HCEC 1CT (cell line): ENCODE results near the gene SMIM17.
A peak's percentile ranks its signal among the peaks of the same experiment; 100 is the strongest.

Source experiments
- DNase-seq: peaks from one replicate; pipeline ENCODE4 v3.0.0-alpha.2; 2017

SMIM17 gene

GRCh38 chr19:56642711-56643459, at the start of gene SMIM17:
Gene SMIM17 (plus strand): TSS chr19:56643159. CDS start chr19:56645668, 2,509 bp downstream.
- DNase-seq = no peak

- DNase-seq = no peak
Measured at GRCh38 chr19:56594446-56594782, 48.5 kb upstream of the SMIM17 start.

GRCh38 chr19:56594783-56595547, 48.0 kb upstream of the SMIM17 start, which contains the start of gene ZNF71:
Gene ZNF71 (plus strand): TSS chr19:56595302. CDS start chr19:56601559, 6,257 bp downstream.
- peak; percentile 76 for DNase-seq

GRCh38 chr19:56595548-56595899, 47.4 kb upstream of the SMIM17 start:
- no peak for DNase-seq

GRCh38 chr19:56596676-56597075, 46.3 kb upstream of the SMIM17 start:
- no peak for DNase-seq

- no peak for DNase-seq
Measured at GRCh38 chr19:56597696-56598095, 45.3 kb upstream of the SMIM17 start.

- DNase-seq = peak; percentile 7
Measured at GRCh38 chr19:56601375-56601774, 41.6 kb upstream of the SMIM17 start.

GRCh38 chr19:56603829-56604228, 39.1 kb upstream of the SMIM17 start:
- DNase-seq = no peak

GRCh38 chr19:56608274-56608964, 34.5 kb upstream of the SMIM17 start:
- DNase-seq = no peak

GRCh38 chr19:56611288-56611687, 31.7 kb upstream of the SMIM17 start:
- no peak for DNase-seq

GRCh38 chr19:56612737-56613136, 30.2 kb upstream of the SMIM17 start:
- DNase-seq = no peak

GRCh38 chr19:56613639-56614038, 29.3 kb upstream of the SMIM17 start:
- no peak for DNase-seq

- DNase-seq = no peak
Measured at GRCh38 chr19:56617531-56617930, 25.4 kb upstream of the SMIM17 start.

- no peak for DNase-seq
Measured at GRCh38 chr19:56619121-56619520, 23.8 kb upstream of the SMIM17 start.

- no peak for DNase-seq
Measured at GRCh38 chr19:56622374-56622773, 20.6 kb upstream of the SMIM17 start.

- no peak for DNase-seq
Measured at GRCh38 chr19:56623006-56623405, 20.0 kb upstream of the SMIM17 start.

GRCh38 chr19:56625708-56626107, 17.3 kb upstream of the SMIM17 start:
- no peak for DNase-seq

- DNase-seq = no peak
Measured at GRCh38 chr19:56633021-56633420, 9.9 kb upstream of the SMIM17 start.

GRCh38 chr19:56637976-56638555, 4.9 kb upstream of the SMIM17 start:
- peak; percentile 11 for DNase-seq

- no peak for DNase-seq
Measured at GRCh38 chr19:56639217-56639616, 3.7 kb upstream of the SMIM17 start.

- no peak for DNase-seq
Measured at GRCh38 chr19:56643460-56643955, 549 bp downstream of the SMIM17 start.

GRCh38 chr19:56654151-56654550, 11.2 kb downstream of the SMIM17 start:
- no peak for DNase-seq
